Mucosa of descending colon (tissue), 3 donors: ENCODE results near the gene FAM98A. TPM values are rescaled to one million over a fixed set of nuclear protein-coding genes. Genes with fewer than 3 reads are reported as not detected.

Experiments
- ATAC-seq: fragments of 200-7000 bp; cut with Tn5 transposase; one replicate; pipeline ENCODE4 v1.9.1; 2020; ENCODE audit warnings: mild to moderate bottlenecking, moderate library complexity
- DNase-seq, 3 donors: peaks; one replicate each; pipeline ENCODE4 v3.0.0-alpha.2; 2020
- H3K36me3 ChIP-seq: fragments of 200-600 bp; one replicate; pipeline ENCODE4 v1.8.0; 2021; ENCODE audit warnings: low read depth, mild to moderate bottlenecking
- H3K4me1 ChIP-seq: fragments of 200-600 bp; one replicate; pipeline ENCODE4 v1.8.0; 2021; ENCODE audit warnings: low read depth, mild to moderate bottlenecking
- H3K4me3 ChIP-seq: fragments of 200-600 bp; one replicate; pipeline ENCODE4 v1.8.0; 2021; ENCODE audit warnings: mild to moderate bottlenecking
- H3K9me3 ChIP-seq: fragments of 200-600 bp; one replicate; pipeline ENCODE4 v1.8.0; 2021; ENCODE audit warnings: mild to moderate bottlenecking
- intact Hi-C, 2 donors: fragments of 100-400 bp; cut with DNase I in 1 of 2; cut with micrococcal nuclease in 1 of 2; formaldehyde crosslinking; loops; one replicate each; pipeline versions ENCODE4 v1.11.0 to v1.11.1; 2022; cut with DNase I, micrococcal nuclease
- total RNA-seq, 3 donors: library from RNA; stranded (reverse); fragmentation: NEBNext Ultra II Directional in 2 of 3; extraction: Animal tissue kit (Norgen Biotek cat#: 25700) in 2 of 3; gene quantifications; one replicate each; pipeline versions ENCODE4 v1.2.1 to v1.2.4, GENCODE V29; 2021 to 2023
- TF ChIP-seq, protein P1 (sequence below): fragments of 200-600 bp; IDR thresholded peaks from one replicate; pipeline ENCODE4 v1.8.0; 2022; ENCODE audit warnings: antibody characterized with exemption, mild to moderate bottlenecking
- donor health status: DM: no; HTN: no; CAD: no; lungs with moderate emphysema.
- donor health status: DM: no; HTN: no; CAD: no.
- donor health status: DM: no; HTN: yes; CAD: no.

FAM98A gene
- total RNA-seq, 3 donors from 2014 or later, result 18.6 to 46.9 (median 34.7) TPM

DNA sequence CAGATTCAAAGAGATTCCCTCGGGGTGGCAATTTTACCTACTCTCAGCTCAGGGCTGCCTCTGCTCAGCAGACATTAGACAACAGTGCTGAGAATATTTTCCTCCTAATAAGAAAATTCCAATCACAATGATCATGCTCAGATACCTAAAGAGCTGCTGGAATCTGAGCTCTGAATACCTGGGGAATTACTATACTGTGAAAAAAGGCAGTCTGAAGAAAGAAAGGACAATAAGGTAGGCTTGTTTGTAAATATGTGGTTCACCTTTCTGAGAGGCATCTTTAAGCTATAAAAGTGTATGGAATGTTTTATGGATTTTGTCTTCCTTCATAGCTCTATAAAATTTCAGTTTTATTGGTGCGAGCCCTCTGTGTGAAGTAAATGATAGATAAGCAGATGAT, 34.2 kb upstream of the FAM98A start:
- DNase-seq (no peak), ATAC-seq (no peak)
- Histone ChIP-seq H3K36me3 (no peaks in the 10 kb centered on the region), H3K4me3 (no peak overlapping the region), H3K9me3 (no peaks in the 10 kb centered on the region), H3K4me1 (no peaks in the 10 kb centered on the region)
- TF ChIP-seq, protein P1, sequence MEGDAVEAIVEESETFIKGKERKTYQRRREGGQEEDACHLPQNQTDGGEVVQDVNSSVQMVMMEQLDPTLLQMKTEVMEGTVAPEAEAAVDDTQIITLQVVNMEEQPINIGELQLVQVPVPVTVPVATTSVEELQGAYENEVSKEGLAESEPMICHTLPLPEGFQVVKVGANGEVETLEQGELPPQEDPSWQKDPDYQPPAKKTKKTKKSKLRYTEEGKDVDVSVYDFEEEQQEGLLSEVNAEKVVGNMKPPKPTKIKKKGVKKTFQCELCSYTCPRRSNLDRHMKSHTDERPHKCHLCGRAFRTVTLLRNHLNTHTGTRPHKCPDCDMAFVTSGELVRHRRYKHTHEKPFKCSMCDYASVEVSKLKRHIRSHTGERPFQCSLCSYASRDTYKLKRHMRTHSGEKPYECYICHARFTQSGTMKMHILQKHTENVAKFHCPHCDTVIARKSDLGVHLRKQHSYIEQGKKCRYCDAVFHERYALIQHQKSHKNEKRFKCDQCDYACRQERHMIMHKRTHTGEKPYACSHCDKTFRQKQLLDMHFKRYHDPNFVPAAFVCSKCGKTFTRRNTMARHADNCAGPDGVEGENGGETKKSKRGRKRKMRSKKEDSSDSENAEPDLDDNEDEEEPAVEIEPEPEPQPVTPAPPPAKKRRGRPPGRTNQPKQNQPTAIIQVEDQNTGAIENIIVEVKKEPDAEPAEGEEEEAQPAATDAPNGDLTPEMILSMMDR, result no peak
- intact Hi-C loops, result no loop called here

DNA sequence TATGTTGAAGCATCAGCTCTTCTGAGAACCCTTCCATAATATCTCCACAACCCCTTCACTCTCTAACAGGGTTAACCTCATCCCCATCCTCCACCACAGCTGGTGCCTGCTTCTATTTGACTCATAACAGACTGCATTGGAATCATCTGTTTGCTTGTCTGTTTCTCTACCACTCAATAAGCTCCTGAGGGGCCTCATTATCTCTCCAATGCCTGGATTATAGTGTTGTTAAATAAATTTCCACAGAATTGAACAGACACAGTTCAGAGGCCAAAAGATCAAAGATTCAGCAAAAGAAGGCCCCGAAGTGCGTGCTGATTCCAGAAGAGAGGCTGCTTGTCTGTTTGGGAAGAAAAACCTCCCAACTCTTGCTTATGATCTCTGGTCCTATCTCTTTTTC, 33.7 kb upstream of the FAM98A start:
- Histone ChIP-seq H3K4me3 (no peak overlapping the region), H3K9me3 (no peaks in the 10 kb centered on the region), H3K4me1 (no peaks in the 10 kb centered on the region), H3K36me3 (no peaks in the 10 kb centered on the region)
- TF ChIP-seq, protein P1, result no peak
- DNase-seq (no peak), ATAC-seq (no peak)
- intact Hi-C loops, result no loop called here

- ATAC-seq (no peak), DNase-seq (no peak)
- Histone ChIP-seq H3K36me3 (no peaks in the 10 kb centered on the region), H3K4me3 (no peak overlapping the region), H3K4me1 (no peaks in the 10 kb centered on the region), H3K9me3 (no peaks in the 10 kb centered on the region)
- TF ChIP-seq, protein P1, result no peak
- intact Hi-C loops, result no loop called here
These were observed 29.1 kb upstream of the FAM98A start for GRCh38 chr2:33628031-33628827.

- H3K9me3 ChIP-seq, result peaks cover 9% of the 10 kb centered on the region
- DNase-seq (no peak), ATAC-seq (no peak)
- H3K36me3 ChIP-seq, result no peaks in the 10 kb centered on the region
- TF ChIP-seq, protein P1, result no peak
- intact Hi-C loops, result no loop called here
- H3K4me3 ChIP-seq, result no peak overlapping the region
- no peaks in the 10 kb centered on the region for H3K4me1 ChIP-seq
These were observed 19.9 kb upstream of the FAM98A start for GRCh38 chr2:33619028-33619427.

GRCh38 chr2:33617989-33618388, 18.9 kb upstream of the FAM98A start:
- intact Hi-C loops, result no loop called here
- H3K9me3 ChIP-seq, result peaks cover 9% of the 10 kb centered on the region
- no peaks in the 10 kb centered on the region for H3K4me1 ChIP-seq
- ATAC-seq (no peak), DNase-seq (no peak)
- H3K4me3 ChIP-seq, result no peak overlapping the region
- no peaks in the 10 kb centered on the region for H3K36me3 ChIP-seq
- TF ChIP-seq, protein P1, result no peak
